ENCODE measurements around the gene OGFOD3.

- TF ChIP-seq CBX2 (IDR thresholded peaks at IDR 0.05; ENCODE audit: insufficient read depth, low read length, poor library complexity, severe bottlenecking) (no peak), MNT (conservative IDR thresholded peaks at IDR 0.05) (no peak), HMG20A (CRISPR knock-in tag; conservative IDR thresholded peaks at IDR 0.05) (no peak), HNRNPUL1 (IDR thresholded peaks at IDR 0.05; ENCODE audit: low read length) (no peak), POLR2A (conservative IDR thresholded peaks at IDR 0.05) (no peak), THRAP3 (IDR thresholded peaks at IDR 0.05; ENCODE audit: borderline replicate concordance) (no peak), CREM (IDR thresholded peaks at IDR 0.05; ENCODE audit: low read depth) (no peak), JUND (IDR thresholded peaks at IDR 0.05; ENCODE audit: borderline replicate concordance, low read depth, low read length) (no peak), JUND (tag; IDR thresholded peaks at IDR 0.05; ENCODE audit: borderline replicate concordance, low read depth, low read length) (no peak), ZNF121 (CRISPR knock-in tag; conservative IDR thresholded peaks at IDR 0.05) (no peak)
Measured at GRCh38 chr17:82447876-82448275, 29.5 kb upstream of the OGFOD3 start.
